Prostate gland (tissue), 2 donors: ENCODE data around the gene CRTC1.

Source experiments
- CTCF ChIP-seq, 4 experiments: fragments of 200-600 bp in 2 of 4; fragments of 450-650 bp in 2 of 4; sonication (generic) in 2 of 4; IDR thresholded peaks; 1 replicate in 3 of 4; 2 replicates in 1 of 4; pipeline ENCODE4 v1.5.1; 2016 to 2019; ENCODE audit warnings: antibody characterized with exemption in 4 of 4, mild to moderate bottlenecking in 2 of 4, moderate library complexity in 2 of 4
- POLR2A ChIP-seq: fragments of 450-650 bp; IDR thresholded peaks from one replicate; pipeline ENCODE4 v1.6.1; 2016; ENCODE audit warnings: antibody characterized with exemption, mild to moderate bottlenecking

GRCh38 chr19:18645035-18645511 is 38.4 kb upstream of the CRTC1 start:
- TF ChIP-seq POLR2A (no peak), CTCF (IDR thresholded peaks at IDR 0.05) (no peak)
